Body of pancreas (tissue), 4 donors: ENCODE measurements around the gene MIEF2.

Experiments
- POLR2A ChIP-seq, 3 donors: fragments of 450-650 bp; IDR thresholded peaks; one replicate each; pipeline ENCODE4 v1.6.1; 2016; ENCODE audit warnings: antibody characterized with exemption in 3 of 3, mild to moderate bottlenecking in 2 of 3
- TF ChIP-seq, protein P1 (sequence below), 7 experiments: fragments of 450-650 bp in 4 of 7; fragments of 200-600 bp in 3 of 7; sonication (generic) in 3 of 7; IDR thresholded peaks; one replicate each; pipeline ENCODE4 v1.5.1; 2016 to 2019; ENCODE audit warnings: antibody characterized with exemption in 7 of 7

GRCh38 chr17:18251204-18251603 lies 9.3 kb upstream of the MIEF2 start:
- no peak for TF ChIP-seq POLR2A (IDR thresholded peaks at IDR 0.05)
- TF ChIP-seq, protein P1, sequence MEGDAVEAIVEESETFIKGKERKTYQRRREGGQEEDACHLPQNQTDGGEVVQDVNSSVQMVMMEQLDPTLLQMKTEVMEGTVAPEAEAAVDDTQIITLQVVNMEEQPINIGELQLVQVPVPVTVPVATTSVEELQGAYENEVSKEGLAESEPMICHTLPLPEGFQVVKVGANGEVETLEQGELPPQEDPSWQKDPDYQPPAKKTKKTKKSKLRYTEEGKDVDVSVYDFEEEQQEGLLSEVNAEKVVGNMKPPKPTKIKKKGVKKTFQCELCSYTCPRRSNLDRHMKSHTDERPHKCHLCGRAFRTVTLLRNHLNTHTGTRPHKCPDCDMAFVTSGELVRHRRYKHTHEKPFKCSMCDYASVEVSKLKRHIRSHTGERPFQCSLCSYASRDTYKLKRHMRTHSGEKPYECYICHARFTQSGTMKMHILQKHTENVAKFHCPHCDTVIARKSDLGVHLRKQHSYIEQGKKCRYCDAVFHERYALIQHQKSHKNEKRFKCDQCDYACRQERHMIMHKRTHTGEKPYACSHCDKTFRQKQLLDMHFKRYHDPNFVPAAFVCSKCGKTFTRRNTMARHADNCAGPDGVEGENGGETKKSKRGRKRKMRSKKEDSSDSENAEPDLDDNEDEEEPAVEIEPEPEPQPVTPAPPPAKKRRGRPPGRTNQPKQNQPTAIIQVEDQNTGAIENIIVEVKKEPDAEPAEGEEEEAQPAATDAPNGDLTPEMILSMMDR (IDR thresholded peaks at IDR 0.05): no peak
